ENCODE data around the gene DNAJC1.
A peak's percentile ranks its signal among the peaks of the same experiment; 100 is the strongest.

DNA sequence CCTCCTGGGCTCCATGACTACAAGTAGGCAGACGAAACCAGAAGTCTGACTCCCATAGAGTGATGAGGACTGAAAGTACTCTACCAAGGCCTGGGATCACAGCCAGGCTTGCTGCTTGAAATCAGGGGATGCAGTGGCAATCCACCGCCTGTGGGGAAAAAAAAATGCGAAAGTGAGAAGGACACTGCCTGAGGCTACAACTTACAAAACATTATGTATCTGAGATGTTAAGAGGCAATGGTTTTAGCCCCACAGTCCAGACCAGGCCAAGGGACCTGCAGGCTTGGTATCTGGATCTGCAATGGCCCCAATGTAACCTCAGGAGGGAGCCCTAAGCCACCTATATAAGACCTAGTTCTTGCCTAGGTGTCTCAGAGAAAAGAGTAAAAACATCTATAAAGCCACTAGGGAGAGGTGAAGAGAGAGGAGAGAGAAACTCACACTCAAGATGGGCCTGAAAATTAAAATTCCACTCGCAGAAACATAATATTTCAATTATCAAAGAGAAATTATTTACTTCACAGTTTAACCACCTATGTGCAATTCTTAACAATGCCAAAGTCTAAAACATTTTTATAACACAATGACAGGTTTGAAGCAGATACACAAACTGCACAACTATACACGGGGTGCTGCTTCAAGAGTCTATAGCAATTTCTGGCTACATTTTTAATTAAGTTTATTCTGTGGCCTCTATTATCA lies 13.9 kb downstream of the DNAJC1 start:
- TF ChIP-seq, protein P1, sequence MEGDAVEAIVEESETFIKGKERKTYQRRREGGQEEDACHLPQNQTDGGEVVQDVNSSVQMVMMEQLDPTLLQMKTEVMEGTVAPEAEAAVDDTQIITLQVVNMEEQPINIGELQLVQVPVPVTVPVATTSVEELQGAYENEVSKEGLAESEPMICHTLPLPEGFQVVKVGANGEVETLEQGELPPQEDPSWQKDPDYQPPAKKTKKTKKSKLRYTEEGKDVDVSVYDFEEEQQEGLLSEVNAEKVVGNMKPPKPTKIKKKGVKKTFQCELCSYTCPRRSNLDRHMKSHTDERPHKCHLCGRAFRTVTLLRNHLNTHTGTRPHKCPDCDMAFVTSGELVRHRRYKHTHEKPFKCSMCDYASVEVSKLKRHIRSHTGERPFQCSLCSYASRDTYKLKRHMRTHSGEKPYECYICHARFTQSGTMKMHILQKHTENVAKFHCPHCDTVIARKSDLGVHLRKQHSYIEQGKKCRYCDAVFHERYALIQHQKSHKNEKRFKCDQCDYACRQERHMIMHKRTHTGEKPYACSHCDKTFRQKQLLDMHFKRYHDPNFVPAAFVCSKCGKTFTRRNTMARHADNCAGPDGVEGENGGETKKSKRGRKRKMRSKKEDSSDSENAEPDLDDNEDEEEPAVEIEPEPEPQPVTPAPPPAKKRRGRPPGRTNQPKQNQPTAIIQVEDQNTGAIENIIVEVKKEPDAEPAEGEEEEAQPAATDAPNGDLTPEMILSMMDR (IDR thresholded peaks at IDR 0.05; ENCODE audit: low read depth, low read length, missing input control), result peak; percentile 53
- TF ChIP-seq, protein P2, sequence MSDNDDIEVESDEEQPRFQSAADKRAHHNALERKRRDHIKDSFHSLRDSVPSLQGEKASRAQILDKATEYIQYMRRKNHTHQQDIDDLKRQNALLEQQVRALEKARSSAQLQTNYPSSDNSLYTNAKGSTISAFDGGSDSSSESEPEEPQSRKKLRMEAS (IDR thresholded peaks at IDR 0.05), result no peak
- peak; percentile 68 to 78 for TF ChIP-seq RAD21 (IDR thresholded peaks at IDR 0.05)
- TF ChIP-seq, protein P3, sequence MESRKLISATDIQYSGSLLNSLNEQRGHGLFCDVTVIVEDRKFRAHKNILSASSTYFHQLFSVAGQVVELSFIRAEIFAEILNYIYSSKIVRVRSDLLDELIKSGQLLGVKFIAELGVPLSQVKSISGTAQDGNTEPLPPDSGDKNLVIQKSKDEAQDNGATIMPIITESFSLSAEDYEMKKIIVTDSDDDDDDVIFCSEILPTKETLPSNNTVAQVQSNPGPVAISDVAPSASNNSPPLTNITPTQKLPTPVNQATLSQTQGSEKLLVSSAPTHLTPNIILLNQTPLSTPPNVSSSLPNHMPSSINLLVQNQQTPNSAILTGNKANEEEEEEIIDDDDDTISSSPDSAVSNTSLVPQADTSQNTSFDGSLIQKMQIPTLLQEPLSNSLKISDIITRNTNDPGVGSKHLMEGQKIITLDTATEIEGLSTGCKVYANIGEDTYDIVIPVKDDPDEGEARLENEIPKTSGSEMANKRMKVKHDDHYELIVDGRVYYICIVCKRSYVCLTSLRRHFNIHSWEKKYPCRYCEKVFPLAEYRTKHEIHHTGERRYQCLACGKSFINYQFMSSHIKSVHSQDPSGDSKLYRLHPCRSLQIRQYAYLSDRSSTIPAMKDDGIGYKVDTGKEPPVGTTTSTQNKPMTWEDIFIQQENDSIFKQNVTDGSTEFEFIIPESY (IDR thresholded peaks at IDR 0.05), result no peak

Data from liver (tissue), 3 donors.